HCT116 (cell line): Measurements from ENCODE around the gene PYY. TPM values are rescaled to one million over a fixed set of nuclear protein-coding genes. Genes with fewer than 3 reads are reported as not detected.

ENCODE experiments used
- ATAC-seq: fragments of 200-7000 bp; cut with Tn5 transposase; 2 replicates; pipeline ENCODE4 v1.9.1; 2020; ENCODE audit warnings: mild to moderate bottlenecking, moderate library complexity
- BruUV-seq: library from RNA; stranded (reverse); fragments of 400-500 nt; replicated peaks from 2 replicates; lab custom pipeline; 2021; lab: Mats Ljungman, UMichigan
- CTCF ChIA-PET: fragments of 300-600 bp; sonication (Branson Sonifier 250); formaldehyde crosslinking; loops from one replicate; lab custom pipeline; 2021; ENCODE audit warnings: antibody characterized with exemption; lab: Charles Lee
- POLR2A ChIA-PET: fragments of 300-600, 350-600 bp; sonication (Branson Sonifier 250); formaldehyde crosslinking; loops from one replicate; lab custom pipeline; 2021; ENCODE audit warnings: antibody characterized with exemption; lab: Charles Lee
- RAD21 ChIA-PET, 2 experiments: fragments of 300-600 bp; sonication (Branson Sonifier 250); formaldehyde crosslinking; loops; one replicate each; lab custom pipeline; 2023; ENCODE audit warnings: low total read pairs in 2 of 2; ENCODE audit not compliant: uncharacterized antibody in 2 of 2, unreplicated experiment in 2 of 2, low non-redundant PET in 1 of 2; lab: Charles Lee
- DNase-seq: peaks from one replicate; pipeline ENCODE4 v3.0.0-alpha.2; 2010; ENCODE audit warnings: low read depth, low spot score
- H2AFZ ChIP-seq: fragments of 200-600 bp; shearing (Covaris generic), sonication (generic); 2 replicates; pipeline ENCODE4 v1.6.1; 2017; ENCODE audit warnings: low read depth, mixed run types, mixed read lengths, antibody characterized with exemption, low read length; ENCODE audit not compliant: poor library complexity, severe bottlenecking
- H3K27ac ChIP-seq: 2 replicates; pipeline ENCODE4 v1.5.1; 2012; ENCODE audit warnings: low read depth, low read length
- H3K27me3 ChIP-seq: fragments of 200-600 bp; sonication (generic); 2 replicates; pipeline ENCODE4 v1.6.1; 2016; ENCODE audit warnings: mixed run types, low read length, mixed read lengths; ENCODE audit not compliant: insufficient read depth
- H3K36me3 ChIP-seq, 2 experiments: fragments of 200-500 bp in 1 of 2; fragments of 200-600 bp in 1 of 2; sonication (Bioruptor generic) in 1 of 2; sonication (generic) in 1 of 2; 2 replicates each; pipeline versions ENCODE4 v1.5.1 to v1.6.1; 2014 to 2016; ENCODE audit warnings: low read length in 2 of 2, inconsistent platforms in 1 of 2, mixed read lengths in 1 of 2, mixed run types in 1 of 2; ENCODE audit not compliant: insufficient read depth in 2 of 2, control insufficient read depth in 1 of 2
- H3K4me1 ChIP-seq, 2 experiments: fragments of 200-600 bp in 1 of 2; sonication (generic) in 1 of 2; 2 replicates each; pipeline versions ENCODE4 v1.5.1 to v1.6.1; 2012 to 2017; ENCODE audit warnings: low read length in 2 of 2, inconsistent platforms in 1 of 2, mild to moderate bottlenecking in 1 of 2, mixed read lengths in 1 of 2, mixed run types in 1 of 2, moderate library complexity in 1 of 2; ENCODE audit not compliant: insufficient read depth in 2 of 2, control insufficient read depth in 1 of 2
- H3K4me2 ChIP-seq: fragments of 200-600 bp; sonication (generic); 2 replicates; pipeline ENCODE4 v1.6.1; 2017; ENCODE audit warnings: mixed run types, low read length, mixed read lengths
- H3K4me3 ChIP-seq, 2 experiments: fragments of 200-600 bp in 1 of 2; sonication (generic) in 1 of 2; replicated peaks in 1 of 2; 2 replicates each; pipeline ENCODE4 v1.5.1; 2011 to 2016; ENCODE audit warnings: low read length in 2 of 2, control low read depth in 1 of 2, low read depth in 1 of 2, mild to moderate bottlenecking in 1 of 2, mixed read lengths in 1 of 2, mixed run types in 1 of 2
- H3K79me2 ChIP-seq: fragments of 200-600 bp; sonication (generic); 2 replicates; pipeline ENCODE4 v1.6.1; 2017; ENCODE audit warnings: mild to moderate bottlenecking, mixed run types, low read length, moderate library complexity, mixed read lengths; ENCODE audit not compliant: insufficient read depth
- H3K9ac ChIP-seq: fragments of 200-600 bp; sonication (generic); 2 replicates; pipeline ENCODE4 v1.6.1; 2016; ENCODE audit warnings: low read length, mixed read lengths
- H3K9me2 ChIP-seq: fragments of 200-600 bp; sonication (generic), shearing (Covaris generic); 2 replicates; pipeline ENCODE4 v1.6.1; 2017; ENCODE audit warnings: mixed run types, mild to moderate bottlenecking, moderate library complexity; ENCODE audit not compliant: insufficient read depth
- H3K9me3 ChIP-seq, 2 experiments: fragments of 200-500 bp in 1 of 2; fragments of 200-600 bp in 1 of 2; sonication (Bioruptor generic) in 1 of 2; sonication (generic) in 1 of 2; 2 replicates each; pipeline ENCODE4 v1.6.1; 2014 to 2017; ENCODE audit warnings: low read length in 2 of 2, mixed read lengths in 2 of 2, inconsistent platforms in 1 of 2, low read depth in 1 of 2, mild to moderate bottlenecking in 1 of 2, mixed run types in 1 of 2, moderate library complexity in 1 of 2; ENCODE audit not compliant: control insufficient read depth in 1 of 2, insufficient read depth in 1 of 2
- H4K20me1 ChIP-seq: fragments of 200-600 bp; sonication (generic), shearing (Covaris generic); 2 replicates; pipeline ENCODE4 v1.6.1; 2017; ENCODE audit warnings: mixed run types, mild to moderate bottlenecking, moderate library complexity; ENCODE audit not compliant: insufficient read depth
- ELF1 ChIP-seq: IDR thresholded peaks from 2 replicates; pipeline ENCODE4 v1.6.1; 2012; ENCODE audit warnings: low read depth, borderline replicate concordance
- FOSL1 ChIP-seq: IDR thresholded peaks from 2 replicates; pipeline ENCODE4 v1.6.1; 2012; ENCODE audit warnings: low read depth
- JUND ChIP-seq: IDR thresholded peaks from 2 replicates; pipeline ENCODE4 v1.6.1; 2012
- MAX ChIP-seq: IDR thresholded peaks from 2 replicates; pipeline ENCODE4 v1.6.1; 2012
- POLR2A ChIP-seq: IDR thresholded peaks from 2 replicates; pipeline ENCODE4 v1.7.0; 2011; ENCODE audit warnings: borderline replicate concordance; ENCODE audit not compliant: insufficient read depth, insufficient read length; ENCODE audit errors: extremely low read depth
- POLR2AphosphoS5 ChIP-seq: IDR thresholded peaks from 2 replicates; pipeline ENCODE4 v1.6.1; 2011; ENCODE audit warnings: mild to moderate bottlenecking, low read depth, low read length, moderate library complexity
- SIN3A ChIP-seq: IDR thresholded peaks from 2 replicates; pipeline ENCODE4 v1.6.1; 2012; ENCODE audit warnings: low read depth
- SP1 ChIP-seq: IDR thresholded peaks from 2 replicates; pipeline ENCODE4 v1.6.1; 2012; ENCODE audit warnings: low read depth
- YY1 ChIP-seq: IDR thresholded peaks from 2 replicates; pipeline ENCODE4 v1.6.1; 2011; ENCODE audit warnings: low read length, low read depth, moderate library complexity, mild to moderate bottlenecking; ENCODE audit not compliant: insufficient replicate concordance; ENCODE audit errors: extremely low read depth
- intact Hi-C: fragments of 100-400 bp; cut with micrococcal nuclease; formaldehyde crosslinking; loops from 2 replicates; pipeline ENCODE4 v1.10.0; 2022
- total RNA-seq: library from RNA; stranded (reverse); gene quantifications from one replicate; pipeline ENCODE4 v1.2.1, GENCODE V29; 2021; ENCODE audit not compliant: unreplicated experiment
- TF ChIP-seq, protein P1 (sequence below), 3 experiments: fragments of 200-600 bp in 1 of 3; sonication (generic) in 1 of 3; IDR thresholded peaks in 2 of 3; conservative IDR thresholded peaks in 1 of 3; 2 replicates each; pipeline ENCODE4 v1.5.1; 2012 to 2017; ENCODE audit warnings: low read depth in 2 of 3, low read length in 2 of 3, antibody characterized with exemption in 1 of 3, borderline replicate concordance in 1 of 3, control low read depth in 1 of 3, mild to moderate bottlenecking in 1 of 3, mixed read lengths in 1 of 3, mixed run types in 1 of 3, moderate library complexity in 1 of 3; ENCODE audit not compliant: insufficient read depth in 1 of 3
- TF ChIP-seq, protein P2 (sequence below): IDR thresholded peaks from 2 replicates; pipeline ENCODE4 v1.6.1; 2011; ENCODE audit warnings: mild to moderate bottlenecking, low read length, moderate library complexity; ENCODE audit not compliant: insufficient replicate concordance; ENCODE audit errors: extremely low read depth

Gene PYY
- total RNA-seq, 1 experiment from 2014 or later = 0.52 TPM

- intact Hi-C loops = no loop called here
- no peak overlapping the region for H2AFZ ChIP-seq
- DNase-seq = no peak
- no peaks in the 10 kb centered on the region for H3K36me3 ChIP-seq
- no peak for TF ChIP-seq SIN3A
- TF ChIP-seq ELF1 = no peak
- TF ChIP-seq, protein P1, sequence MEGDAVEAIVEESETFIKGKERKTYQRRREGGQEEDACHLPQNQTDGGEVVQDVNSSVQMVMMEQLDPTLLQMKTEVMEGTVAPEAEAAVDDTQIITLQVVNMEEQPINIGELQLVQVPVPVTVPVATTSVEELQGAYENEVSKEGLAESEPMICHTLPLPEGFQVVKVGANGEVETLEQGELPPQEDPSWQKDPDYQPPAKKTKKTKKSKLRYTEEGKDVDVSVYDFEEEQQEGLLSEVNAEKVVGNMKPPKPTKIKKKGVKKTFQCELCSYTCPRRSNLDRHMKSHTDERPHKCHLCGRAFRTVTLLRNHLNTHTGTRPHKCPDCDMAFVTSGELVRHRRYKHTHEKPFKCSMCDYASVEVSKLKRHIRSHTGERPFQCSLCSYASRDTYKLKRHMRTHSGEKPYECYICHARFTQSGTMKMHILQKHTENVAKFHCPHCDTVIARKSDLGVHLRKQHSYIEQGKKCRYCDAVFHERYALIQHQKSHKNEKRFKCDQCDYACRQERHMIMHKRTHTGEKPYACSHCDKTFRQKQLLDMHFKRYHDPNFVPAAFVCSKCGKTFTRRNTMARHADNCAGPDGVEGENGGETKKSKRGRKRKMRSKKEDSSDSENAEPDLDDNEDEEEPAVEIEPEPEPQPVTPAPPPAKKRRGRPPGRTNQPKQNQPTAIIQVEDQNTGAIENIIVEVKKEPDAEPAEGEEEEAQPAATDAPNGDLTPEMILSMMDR (IDR thresholded peaks at IDR 0.05 in 2 of 3, conservative IDR thresholded peaks at IDR 0.05 in 1 of 3; ENCODE audit: borderline replicate concordance in 1 of 3, insufficient read depth in 1 of 3, low read depth in 2 of 3, low read length in 2 of 3) = no peak
- no peak for TF ChIP-seq FOSL1
- TF ChIP-seq, protein P2, sequence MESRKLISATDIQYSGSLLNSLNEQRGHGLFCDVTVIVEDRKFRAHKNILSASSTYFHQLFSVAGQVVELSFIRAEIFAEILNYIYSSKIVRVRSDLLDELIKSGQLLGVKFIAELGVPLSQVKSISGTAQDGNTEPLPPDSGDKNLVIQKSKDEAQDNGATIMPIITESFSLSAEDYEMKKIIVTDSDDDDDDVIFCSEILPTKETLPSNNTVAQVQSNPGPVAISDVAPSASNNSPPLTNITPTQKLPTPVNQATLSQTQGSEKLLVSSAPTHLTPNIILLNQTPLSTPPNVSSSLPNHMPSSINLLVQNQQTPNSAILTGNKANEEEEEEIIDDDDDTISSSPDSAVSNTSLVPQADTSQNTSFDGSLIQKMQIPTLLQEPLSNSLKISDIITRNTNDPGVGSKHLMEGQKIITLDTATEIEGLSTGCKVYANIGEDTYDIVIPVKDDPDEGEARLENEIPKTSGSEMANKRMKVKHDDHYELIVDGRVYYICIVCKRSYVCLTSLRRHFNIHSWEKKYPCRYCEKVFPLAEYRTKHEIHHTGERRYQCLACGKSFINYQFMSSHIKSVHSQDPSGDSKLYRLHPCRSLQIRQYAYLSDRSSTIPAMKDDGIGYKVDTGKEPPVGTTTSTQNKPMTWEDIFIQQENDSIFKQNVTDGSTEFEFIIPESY = no peak
- TF ChIP-seq SP1 = no peak
- TF ChIP-seq YY1 = no peak
- TF ChIP-seq POLR2A = no peak
- no peak for TF ChIP-seq POLR2AphosphoS5
- no peak for TF ChIP-seq MAX
- TF ChIP-seq JUND = no peak
- H3K4me3 ChIP-seq = no peak overlapping the region
- no peak for ATAC-seq
- H3K27me3 ChIP-seq = no peaks in the 10 kb centered on the region
- CTCF ChIA-PET = interaction anchor here (4.1 kb wide), 1 partner anchor 55 kb away, joined by 21 read pairs; no protein-coding TSS in a partner anchor
- no peaks in the 10 kb centered on the region for H3K9me3 ChIP-seq
- H4K20me1 ChIP-seq = no peaks in the 10 kb centered on the region
- H3K27ac ChIP-seq = no peak overlapping the region
- peaks cover 7 to 37% of the 10 kb centered on the region in 2 experiments for H3K4me1 ChIP-seq
- POLR2A ChIA-PET = interaction anchor here (1.0 kb wide), 1 partner anchor 45 kb away, joined by 3 read pairs; no protein-coding TSS in a partner anchor
- no peaks in the 10 kb centered on the region for H3K79me2 ChIP-seq
- RAD21 ChIA-PET = no interaction called here
- no peak overlapping the region for H3K4me2 ChIP-seq
- H3K9ac ChIP-seq = no peak overlapping the region
- BruUV-seq = no TSS peak
- no peaks in the 10 kb centered on the region for H3K9me2 ChIP-seq
Observed at GRCh38 chr17:43999024-43999423, 45.3 kb upstream of the PYY start.
